ENCODE measurements around the gene VMP1. TPM values are rescaled to one million over a fixed set of nuclear protein-coding genes. Genes with fewer than 3 reads are reported as not detected.

Gene VMP1
- total and polyA plus RNA-seq, 12 donors, result 52.4 to 335 (median 130) TPM

GRCh38 chr17:59856859-59857794 is 149.7 kb downstream of the VMP1 start:
- intact Hi-C loops (cut with DNase I), result no loop called here
- DNase-seq, result peak in 1 of 7 donors; percentile 15
- Histone ChIP-seq H3K27ac (no peak overlapping the region), H3K4me1 (replicated peaks in 1 of 2) (peaks cover 0 to 24% of the 10 kb centered on the region in 2 donors), H3K36me3 (replicated peaks in 1 of 2) (peaks cover 0 to 10% of the 10 kb centered on the region in 2 donors), H3K4me3 (no peak overlapping the region), H3K9me3 (replicated peaks in 1 of 3) (no peaks in the 10 kb centered on the region), H3K27me3 (no peaks in the 10 kb centered on the region)
- 91 to 97% (median 94%) methylated on average over 3 of the region's 3 CpGs for WGBS, 4 donors
- no peak for TF ChIP-seq CTCF (IDR thresholded peaks at IDR 0.05)
- no peak for TF ChIP-seq POLR2A (IDR thresholded peaks at IDR 0.05)

DNA sequence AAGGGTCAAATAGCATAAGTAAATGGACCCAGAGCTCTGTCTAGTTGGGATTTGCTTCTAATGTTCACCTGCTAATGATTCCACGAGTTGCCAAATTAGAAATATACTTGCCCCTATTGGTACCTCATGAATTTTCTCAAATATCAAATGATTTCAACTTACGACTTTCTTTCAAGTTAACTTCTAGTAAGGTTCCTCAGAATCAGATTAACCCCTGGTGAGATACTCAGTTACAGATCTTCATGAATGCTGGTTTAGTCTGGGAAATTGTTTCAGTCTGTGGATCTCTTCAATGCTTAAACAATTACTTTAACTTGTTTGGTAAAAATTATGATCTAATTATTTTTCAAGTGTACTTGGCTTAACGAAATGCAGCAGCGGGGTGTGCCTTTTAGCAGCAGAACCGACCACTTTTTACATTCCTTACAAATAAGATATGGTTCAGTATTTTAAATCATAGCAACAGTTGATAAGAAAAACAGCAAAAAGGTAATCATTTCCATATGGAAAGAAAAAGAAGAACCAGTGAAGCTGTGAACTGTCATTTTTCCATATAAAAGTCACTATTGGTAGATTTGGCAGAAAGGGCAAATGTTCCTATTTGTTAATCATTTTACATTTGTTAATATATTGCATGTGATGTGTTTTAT is 150.8 kb downstream of the VMP1 start:
- peak in 1 of 7 donors; percentile 18 for DNase-seq
- intact Hi-C loops (cut with DNase I), result no loop called here
- no peak overlapping the region for H3K4me3 ChIP-seq
- WGBS, 4 donors, result 87 to 92% (median 91%) methylated on average over 5 of the region's 5 CpGs
- peaks cover 0 to 14% of the 10 kb centered on the region in 2 donors for H3K4me1 ChIP-seq (replicated peaks in 1 of 2)
- peaks cover 0 to 13% of the 10 kb centered on the region in 2 donors for H3K36me3 ChIP-seq (replicated peaks in 1 of 2)
- no peaks in the 10 kb centered on the region for H3K27me3 ChIP-seq
- no peaks in the 10 kb centered on the region for H3K9me3 ChIP-seq (replicated peaks in 1 of 3)
- TF ChIP-seq POLR2A (IDR thresholded peaks at IDR 0.05), result no peak
- no peak for TF ChIP-seq CTCF (IDR thresholded peaks at IDR 0.05)
- no peak overlapping the region for H3K27ac ChIP-seq

DNA sequence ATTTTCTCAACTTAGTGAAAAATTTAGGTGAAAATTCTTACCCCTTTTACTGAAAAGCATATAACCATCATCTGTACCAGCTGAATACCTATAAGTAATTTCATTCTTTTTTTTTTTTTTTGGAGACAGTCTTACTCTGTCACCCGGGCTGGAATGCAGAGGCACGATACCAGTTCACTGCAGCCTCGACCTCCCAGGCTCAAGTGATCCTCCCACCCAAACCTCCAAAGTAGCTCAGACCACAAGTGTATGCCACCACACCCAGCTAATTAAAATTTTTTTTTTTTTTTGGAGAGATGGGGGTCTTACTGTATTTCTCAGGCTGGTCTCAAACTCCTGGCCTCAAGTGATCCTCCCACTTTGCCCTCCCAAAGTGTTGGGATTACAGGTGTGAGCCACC is 151.5 kb downstream of the VMP1 start:
- H3K4me3 ChIP-seq, result no peak overlapping the region
- H3K4me1 ChIP-seq (replicated peaks in 1 of 2), result peaks cover 0 to 8% of the 10 kb centered on the region in 2 donors
- WGBS, 4 donors, result 77 to 85% (median 81%) methylated on average over 3 of the region's 3 CpGs
- peak in 1 of 7 donors; percentile 30 for DNase-seq
- no peak for TF ChIP-seq CTCF (IDR thresholded peaks at IDR 0.05)
- TF ChIP-seq POLR2A (IDR thresholded peaks at IDR 0.05), result no peak
- no peaks in the 10 kb centered on the region for H3K9me3 ChIP-seq (replicated peaks in 1 of 3)
- H3K36me3 ChIP-seq (replicated peaks in 1 of 2), result peaks cover 0 to 13% of the 10 kb centered on the region in 2 donors
- intact Hi-C loops (cut with DNase I), result no loop called here
- no peaks in the 10 kb centered on the region for H3K27me3 ChIP-seq
- no peak overlapping the region for H3K27ac ChIP-seq

- Histone ChIP-seq H3K4me1 (replicated peaks in 1 of 2) (peaks cover 0 to 2% of the 10 kb centered on the region in 2 donors), H3K36me3 (replicated peaks in 1 of 2) (peaks cover 0 to 13% of the 10 kb centered on the region in 2 donors), H3K9me3 (replicated peaks in 1 of 3) (no peaks in the 10 kb centered on the region), H3K4me3 (no peak overlapping the region), H3K27ac (no peak overlapping the region), H3K27me3 (no peaks in the 10 kb centered on the region)
- WGBS, 4 donors, result 73 to 85% (median 77%) methylated on average over 2 of the region's 2 CpGs
- intact Hi-C loops (cut with DNase I), result no loop called here
- no peak for DNase-seq
- TF ChIP-seq POLR2A (IDR thresholded peaks at IDR 0.05), result no peak
- TF ChIP-seq CTCF (IDR thresholded peaks at IDR 0.05), result peak; percentile 42 to 82 (median 68)
Measured at GRCh38 chr17:59859444-59860025, 152.1 kb downstream of the VMP1 start.
